Activated effector memory CD4-positive, alpha-beta T cell treated with anti-CD3 and anti-CD28 coated beads, Interleukin-2, amount 50 U/mL, for 16 hours (primary cell): ENCODE data around the gene MRTFA.

Source experiments
- DNase-seq: peaks from one replicate; pipeline ENCODE4 v3.0.0-alpha.2; 2020

Gene MRTFA

DNA sequence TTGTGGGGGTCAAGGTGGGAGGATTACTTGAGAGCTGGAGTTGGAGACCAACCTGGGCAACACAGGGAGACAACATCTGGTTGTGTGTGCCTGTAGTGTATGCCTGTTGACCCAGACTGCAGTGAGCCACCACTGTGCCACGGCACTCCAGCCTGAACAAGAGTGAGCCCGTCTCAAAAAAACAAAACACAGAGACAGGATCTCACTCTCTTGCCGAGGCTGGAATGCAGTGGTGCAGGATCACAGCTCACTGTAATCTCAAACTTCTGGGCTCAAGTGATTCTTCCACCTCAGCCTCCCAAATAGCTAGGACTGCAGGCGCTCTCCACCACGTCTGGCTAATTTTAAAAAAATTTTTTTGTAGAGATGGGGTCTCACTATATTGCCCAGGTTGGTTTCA lies 153.6 kb downstream of the MRTFA start:
- DNase-seq = no peak

DNA sequence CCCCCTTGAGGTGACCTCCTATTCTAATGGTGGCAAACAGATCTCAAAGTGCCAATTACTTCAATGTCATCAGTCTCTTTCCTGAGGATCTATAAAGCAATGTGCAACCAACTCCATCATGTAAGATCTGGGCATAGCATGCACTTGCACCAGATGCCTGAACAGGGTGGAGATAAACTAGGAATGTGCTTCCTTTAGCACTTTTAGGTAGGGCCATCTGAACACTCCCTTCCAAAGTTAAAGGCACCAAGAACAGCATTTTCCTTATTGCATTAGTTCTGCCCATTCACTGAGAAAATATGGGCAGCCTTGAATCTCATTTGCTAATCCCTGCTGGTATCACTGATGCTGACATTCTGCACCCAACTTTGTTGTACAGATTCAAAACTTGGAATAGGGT lies 154.1 kb downstream of the MRTFA start:
- DNase-seq = no peak

DNA sequence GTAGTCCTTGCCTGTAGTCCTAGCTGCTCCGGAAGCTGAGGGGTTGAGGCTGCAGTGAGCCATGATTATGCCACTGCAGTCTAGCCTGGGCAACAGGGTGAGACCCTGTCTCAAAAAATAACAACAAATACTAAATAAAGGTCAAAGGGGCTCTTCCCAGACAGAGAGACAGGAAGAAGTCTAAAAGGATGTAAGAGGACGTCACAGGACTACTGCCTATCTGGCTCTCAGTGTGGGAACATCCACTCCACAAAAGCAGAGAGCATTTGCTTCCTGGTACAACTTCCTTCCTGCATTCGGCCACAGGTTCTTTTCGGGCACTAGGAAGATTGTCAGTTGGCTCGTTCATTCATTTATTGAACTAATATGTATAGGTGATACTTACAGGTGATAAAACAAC lies 155.5 kb downstream of the MRTFA start:
- DNase-seq = no peak

DNA sequence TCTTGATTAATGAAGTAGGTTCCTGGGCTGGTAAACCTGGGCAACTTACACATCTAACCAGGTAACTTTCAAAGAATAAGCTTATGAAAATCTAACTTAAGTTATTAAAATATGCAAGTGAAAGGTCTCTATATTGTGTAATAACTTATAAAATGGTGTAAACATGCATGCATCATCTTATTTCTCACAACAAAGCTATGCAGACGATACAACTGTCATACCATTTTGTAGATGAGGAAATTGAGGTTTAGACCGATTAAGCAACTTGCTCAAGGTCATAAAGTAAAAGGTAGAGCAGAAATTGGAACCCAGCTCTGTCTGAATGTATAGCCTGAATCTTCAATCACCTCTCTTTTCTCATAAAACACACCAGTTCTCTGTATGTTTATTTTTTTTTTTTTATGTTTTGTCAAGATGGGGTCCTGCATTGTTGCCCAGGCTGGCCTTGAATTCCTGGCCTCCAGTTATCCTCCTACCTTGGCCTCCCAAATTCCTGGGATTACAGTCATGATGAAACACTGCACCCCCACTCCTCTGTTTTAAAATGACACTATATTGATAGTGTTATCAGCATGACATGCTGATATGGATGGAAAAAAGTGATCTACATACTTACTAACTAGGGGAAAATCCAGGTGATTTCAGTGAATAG lies 156.5 kb downstream of the MRTFA start:
- DNase-seq = no peak

DNA sequence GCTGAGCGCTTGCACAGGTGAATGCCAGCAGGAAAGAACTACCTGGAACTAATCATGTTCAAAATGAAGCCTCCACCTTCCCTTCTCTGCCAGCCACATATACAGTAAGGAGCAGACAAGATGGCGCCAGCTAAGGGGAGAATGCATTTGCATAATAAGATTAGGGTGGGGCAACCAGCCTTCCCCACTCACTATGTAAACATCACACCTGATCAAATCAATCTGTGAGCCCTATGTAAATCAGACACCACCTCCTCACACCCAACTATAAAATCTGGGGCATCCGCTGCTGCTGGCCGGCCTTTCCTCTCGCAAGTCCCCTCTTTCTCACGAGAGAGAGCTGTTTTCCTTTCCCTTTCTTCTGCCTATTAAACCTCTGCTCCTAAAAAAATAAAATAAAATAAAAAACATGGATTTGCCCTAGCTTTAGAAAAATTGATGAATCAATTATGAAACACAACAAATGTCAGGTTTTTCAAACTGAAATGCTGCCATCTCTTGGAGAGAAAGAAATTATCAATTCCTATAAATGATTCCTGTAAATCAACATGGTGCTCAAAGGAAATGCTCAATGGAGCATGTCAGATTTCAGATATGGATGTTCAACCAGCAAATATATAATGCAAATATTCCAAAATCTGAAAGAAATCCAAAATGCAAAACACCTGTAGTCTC lies 157.3 kb downstream of the MRTFA start:
- no peak for DNase-seq

DNA sequence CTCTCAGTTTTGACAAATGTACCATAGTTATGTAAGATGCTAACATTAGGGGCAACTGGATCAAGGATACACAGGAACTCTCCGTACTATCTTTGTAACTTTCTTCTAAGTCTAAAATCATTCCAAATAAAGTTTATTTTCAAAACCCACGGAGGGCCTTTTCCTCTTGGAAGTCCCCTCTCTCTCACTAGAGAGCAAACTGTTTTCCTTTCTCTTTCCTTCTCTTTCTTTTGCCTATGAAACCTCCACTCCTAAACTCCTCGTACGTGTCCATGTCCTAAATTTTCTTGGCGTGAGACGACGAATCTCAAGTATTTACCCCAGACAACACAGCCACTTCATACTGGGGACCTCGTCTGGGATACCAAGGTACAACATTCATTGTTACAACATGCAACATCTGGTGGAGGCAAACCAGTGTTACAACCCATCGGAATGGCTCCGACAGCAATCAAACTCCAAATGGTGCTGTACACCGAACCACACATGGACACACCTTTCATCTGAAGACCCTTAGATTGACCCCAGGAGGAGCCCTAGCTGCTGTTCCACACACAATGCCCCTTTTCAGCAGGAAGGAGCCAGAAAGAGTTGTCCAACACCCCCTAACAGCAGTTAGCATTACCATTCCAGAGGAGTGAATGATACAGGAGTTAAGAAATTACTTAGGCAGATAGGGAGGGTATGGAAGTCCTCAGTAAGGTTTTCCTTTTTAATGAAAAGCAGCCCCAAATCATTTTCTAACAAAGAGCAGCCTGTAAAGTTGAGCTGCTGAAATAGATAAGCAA lies 158.0 kb downstream of the MRTFA start:
- no peak for DNase-seq

DNA sequence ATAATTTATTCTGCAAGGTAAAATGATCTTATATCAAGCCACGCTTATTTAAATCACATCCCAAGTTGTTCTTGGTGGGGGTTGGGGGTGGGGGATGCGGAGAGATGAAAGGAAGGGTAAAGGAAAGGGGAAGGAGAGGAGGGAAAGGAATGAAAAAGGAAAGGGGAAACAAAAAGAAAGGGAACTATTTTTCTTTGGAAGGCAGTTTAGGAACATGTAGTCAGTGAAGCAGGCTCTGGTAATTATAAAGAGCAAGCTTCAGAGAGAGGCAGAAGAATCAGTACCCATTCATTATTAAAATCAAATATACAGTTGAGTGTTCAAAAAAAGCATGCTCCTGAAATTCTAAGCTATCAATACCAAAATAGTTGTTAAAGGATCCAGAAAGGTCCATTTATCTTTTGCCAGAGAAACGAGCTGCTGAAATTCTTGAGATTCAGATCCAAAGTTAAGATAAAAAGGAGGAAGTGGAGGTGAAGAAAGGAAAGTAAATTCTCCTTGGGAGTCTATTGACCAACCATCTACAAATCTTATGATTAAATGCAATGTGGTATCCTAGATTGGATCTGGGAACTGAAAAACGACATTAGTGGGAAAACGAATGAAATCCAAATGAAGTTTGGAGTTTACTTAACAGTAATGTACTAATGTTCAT lies 158.7 kb downstream of the MRTFA start:
- no peak for DNase-seq

DNA sequence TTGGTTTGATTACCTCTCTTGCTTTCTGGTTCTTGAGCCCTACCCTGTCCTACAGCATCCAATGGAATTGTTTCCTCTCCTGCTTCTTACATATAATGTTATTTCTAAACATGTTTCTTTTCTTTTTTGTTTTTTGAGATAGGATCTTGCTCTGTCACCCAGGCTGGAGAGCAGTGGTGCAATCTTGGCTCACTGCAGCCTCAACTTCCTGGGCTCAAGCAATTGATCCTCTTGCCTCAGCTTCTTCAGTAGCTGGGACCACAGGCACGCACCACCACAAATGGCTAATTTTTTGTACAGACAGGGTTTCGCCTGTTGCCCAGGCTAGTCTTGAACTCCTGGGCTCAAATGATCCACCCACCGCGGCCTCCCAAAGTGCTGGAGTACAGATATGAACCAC lies 160.2 kb downstream of the MRTFA start:
- no peak for DNase-seq

DNA sequence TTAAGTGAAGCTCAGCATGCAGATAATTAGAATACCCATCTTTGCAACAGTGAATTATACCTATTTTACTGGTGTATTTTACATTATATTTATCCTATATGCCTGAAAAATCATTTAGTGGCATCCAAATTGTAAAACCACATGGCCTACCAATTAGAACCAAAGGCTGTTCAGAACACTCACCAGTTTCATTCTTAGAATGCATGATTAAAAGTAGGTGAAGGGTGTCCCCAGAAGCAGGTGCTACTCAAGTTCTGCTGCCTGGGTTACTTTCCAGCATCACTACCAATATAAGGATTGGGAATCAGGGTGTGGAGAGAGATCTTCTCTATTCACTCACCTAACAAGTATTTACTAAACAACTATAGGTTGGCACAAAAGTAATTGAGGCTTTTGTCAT lies 162.8 kb downstream of the MRTFA start:
- DNase-seq = no peak

DNA sequence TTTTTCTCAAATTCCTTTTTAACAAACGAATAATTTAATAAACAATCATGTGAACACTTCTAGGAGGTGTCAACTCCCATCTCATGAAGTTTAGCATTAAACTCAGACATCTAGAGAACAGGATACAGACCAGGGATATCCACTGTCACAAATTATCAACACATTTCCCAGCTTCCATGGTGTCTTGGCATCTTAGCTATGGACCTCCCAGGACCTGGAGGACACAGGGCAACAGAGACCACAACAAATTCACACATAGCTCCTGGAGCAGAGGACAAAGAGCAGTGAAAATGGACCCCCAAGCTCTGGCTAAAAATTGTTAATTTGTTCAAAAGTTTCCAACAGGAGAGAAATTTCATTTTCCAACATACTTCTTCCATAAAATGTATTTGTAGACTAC lies 163.9 kb downstream of the MRTFA start:
- DNase-seq = no peak

DNA sequence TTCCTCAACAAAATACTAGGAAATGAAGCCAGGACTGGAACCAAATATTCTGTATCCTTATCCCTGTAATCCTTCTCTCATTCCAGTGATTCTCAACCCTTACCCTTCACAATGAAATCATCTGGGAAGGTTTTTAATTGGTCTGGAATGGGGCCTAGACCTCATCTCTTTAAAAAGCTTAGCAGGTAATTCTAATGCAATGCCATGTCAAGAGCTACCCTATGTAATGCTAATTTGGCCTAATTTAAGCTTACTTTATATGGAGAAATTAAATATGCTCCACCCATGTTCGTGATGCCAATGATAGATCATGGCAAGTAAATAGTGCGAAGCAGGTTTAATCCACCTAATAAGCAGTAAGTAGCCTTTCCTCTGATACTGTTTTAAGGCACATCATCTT lies 164.5 kb downstream of the MRTFA start:
- DNase-seq = no peak

DNA sequence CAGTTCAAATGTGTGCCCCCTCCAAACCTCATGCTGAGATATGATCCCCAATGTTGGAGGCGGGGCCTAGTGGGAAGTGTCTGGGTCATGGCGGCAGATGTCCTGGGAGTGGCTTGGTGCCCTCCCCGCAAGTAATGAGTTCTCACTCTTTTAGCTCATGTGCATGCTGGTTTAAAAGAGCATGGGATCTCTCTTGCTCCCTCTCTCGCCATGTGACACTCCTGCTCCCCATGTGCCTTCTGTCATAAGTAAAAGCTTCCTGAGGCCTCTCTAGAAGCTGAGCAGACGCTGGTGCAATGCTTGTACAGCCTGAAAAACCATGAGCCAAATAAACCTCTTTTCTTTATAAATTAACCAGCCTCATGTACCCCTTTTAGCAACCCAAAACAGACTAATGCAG lies 167.3 kb downstream of the MRTFA start:
- DNase-seq = no peak

DNA sequence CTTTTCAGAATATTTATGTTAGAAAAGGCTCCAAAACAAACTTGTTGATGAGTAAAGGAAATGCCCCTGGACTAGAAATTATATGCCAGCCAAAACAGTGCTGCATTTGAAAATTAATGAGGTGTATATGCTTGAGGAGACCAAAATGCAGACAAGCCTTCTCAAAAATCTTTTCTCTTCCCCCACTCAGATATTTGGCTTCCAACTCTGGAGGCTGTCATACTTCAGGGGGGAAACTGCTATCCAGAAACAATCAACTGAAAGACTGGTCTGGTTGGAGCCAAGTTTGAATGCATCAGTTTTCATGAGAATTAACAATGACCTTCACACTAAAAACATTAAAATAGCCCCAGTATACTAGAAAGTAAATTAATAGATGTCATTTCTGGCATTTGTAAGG lies 167.9 kb downstream of the MRTFA start:
- no peak for DNase-seq

DNA sequence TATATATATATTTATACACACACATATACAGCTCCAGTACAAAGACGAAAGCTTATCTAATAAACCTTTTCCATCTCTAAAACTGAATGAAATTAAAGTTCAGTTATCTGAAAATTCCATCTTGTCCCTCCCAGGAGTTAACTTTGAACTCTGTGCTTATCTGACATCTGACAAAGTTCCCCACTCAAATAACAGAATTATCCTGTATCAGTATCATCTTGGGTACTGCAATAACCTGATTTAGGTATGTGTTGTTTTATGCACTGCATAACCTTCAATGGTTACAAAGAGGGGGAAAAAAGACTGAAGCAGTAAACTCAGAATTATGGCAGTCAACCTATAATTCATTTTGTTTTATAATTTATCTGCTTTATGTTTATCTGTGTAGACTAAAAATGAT lies 169.5 kb downstream of the MRTFA start:
- DNase-seq = no peak

DNA sequence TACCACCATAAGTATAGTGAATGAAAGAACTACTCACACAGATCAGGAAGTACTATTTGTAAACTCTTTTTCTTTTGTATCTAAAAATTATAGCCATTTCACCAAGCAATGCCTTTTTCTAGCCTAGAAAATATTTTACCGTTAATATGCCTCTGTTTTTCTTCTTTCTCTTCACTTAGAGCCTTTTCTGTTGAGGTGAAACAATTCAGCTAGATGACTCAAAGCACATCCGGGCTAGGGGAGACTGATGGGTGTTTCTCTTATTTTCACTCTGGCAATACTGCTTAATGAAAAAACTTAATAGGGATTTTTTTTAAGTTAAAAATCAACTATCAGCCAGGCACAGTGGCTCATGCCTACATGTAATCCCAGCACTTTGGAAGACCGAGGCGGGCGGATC lies 172.8 kb downstream of the MRTFA start:
- DNase-seq = peak; percentile 66

DNA sequence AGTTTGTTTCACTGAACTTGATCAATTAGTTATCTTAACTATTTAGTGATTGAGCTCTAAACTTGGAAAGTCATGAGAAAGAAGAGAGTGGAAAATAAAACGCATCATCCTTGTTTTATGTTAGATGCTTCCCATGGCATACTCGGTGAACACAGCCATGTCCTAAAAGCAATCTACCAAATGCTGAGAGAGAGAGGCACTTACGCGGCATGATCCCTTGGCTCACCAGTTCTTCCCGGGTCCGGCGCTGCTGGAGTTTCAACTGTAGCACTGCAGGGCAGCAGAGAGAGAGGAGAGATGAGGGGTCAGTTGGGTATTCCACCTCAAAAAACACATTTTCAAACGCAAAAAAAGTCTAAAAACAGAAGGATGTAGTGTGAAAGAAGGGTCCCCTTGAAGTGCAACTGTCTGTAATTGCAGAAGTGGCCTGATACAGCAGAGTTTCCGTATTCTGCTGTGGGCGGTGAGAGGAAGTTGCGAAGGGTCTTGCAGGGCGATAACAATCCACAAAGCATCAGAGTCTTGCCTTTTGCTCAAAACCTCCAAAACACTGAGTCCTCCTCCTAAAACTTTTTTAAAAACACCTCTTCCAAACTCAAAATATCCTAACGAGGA lies 173.4 kb downstream of the MRTFA start:
- peak; percentile 79 for DNase-seq

DNA sequence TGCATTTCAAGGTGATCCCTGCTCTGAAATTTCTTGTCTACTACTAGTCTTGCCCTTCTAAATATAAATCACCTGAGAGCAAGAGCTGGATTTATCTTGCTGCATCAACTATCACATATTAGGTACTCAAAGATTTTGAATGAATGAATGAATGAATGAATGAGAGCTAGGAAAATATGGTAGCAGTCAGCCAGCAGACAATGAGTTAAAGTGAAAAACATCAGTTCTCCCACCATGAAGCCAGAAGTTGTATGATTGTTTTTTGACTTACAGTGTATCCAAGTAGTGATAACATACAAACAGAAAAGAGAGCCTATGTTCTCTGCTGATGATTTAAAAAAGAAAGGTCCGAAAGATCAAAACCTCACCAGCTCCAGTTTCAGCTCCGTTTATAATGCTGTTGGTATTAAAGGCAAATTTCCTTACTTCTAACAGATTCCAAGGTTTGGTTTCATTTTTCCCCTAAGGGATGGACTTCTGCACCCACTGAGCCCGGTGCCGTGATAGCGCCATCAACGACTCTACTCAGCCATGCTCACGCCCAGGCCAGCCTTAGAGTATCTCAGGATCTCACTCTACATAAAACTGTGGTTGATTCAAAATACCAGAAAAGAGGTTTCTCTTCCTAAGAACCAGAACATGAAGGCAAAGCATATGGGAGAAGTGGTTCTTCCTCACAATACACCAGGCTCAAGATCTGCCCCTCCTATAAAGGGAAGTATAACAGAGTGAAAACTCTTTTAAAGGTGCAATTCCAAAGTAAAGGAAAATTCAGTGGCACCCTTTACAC lies 174.1 kb downstream of the MRTFA start:
- DNase-seq = peak; percentile 76

DNA sequence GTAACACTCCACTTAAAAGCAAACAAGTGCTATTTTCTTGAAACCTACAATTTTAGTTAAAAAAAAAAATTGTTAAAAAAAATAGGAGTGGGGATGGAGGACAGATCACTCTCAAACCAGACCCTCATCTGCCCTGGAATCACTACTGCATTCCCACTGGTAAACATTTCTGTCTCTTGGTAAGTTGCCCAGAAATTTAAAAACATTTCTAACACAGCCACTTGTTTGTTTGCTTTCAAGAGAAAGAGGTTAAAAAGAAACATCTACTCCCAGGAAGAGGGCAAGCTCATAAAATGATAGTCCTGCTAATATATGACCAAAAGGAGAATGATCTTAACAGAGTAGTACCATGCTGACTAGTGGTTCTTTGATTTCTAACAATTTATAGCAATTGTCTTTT lies 182.8 kb downstream of the MRTFA start:
- no peak for DNase-seq

DNA sequence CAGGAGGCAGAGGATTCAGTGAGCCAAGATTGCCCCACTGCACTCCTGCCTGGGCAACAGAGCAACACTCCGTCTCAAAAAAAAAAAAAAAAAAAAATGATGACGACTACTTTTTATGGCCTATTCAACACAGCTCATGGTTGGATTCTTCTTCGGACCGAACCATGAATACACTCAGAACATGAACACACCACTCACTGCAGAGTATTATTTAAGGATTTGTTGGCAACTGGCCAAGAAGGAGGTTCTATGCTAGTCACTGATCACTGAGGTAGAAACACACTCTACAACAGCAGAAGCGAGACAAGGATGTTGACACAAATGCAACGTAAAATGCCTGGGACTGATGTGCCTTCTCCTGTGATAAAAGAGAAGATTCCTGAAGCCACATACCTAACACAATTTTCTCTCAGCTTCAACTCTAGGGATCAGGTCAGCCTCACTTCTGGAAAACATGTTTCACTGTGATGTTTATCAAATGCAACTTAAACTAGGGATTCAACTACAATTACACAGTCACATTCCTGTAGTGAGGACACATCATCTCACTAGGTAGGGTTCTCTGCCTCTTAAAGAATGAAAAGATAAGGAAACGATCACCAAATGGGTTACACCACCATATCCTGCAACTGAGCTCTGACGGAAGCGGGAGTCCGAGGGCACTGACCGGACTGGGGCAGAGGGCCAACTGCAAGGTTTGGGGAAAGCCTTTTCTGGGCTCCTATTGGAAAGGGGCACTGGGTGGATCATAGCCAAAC lies 183.6 kb downstream of the MRTFA start:
- DNase-seq = no peak

DNA sequence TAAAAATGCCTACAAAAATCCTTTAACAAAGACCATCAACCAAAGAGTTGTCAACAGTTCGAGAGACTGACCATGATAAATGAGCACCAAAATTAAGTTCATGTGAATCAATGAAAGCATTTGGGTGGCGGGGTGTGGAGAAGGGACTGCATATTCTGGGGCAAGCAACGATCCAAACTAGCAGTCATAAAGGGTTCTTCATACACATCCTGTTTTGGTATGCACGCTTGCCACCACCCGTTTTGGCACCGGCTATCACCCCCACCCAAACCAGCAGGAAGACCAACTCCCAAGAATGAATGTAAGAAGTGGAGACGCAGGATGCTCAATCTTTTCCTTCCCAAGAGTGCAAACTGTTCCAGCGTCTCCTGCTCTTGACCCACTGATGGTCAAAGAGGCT lies 185.3 kb downstream of the MRTFA start:
- peak; percentile 66 for DNase-seq

DNA sequence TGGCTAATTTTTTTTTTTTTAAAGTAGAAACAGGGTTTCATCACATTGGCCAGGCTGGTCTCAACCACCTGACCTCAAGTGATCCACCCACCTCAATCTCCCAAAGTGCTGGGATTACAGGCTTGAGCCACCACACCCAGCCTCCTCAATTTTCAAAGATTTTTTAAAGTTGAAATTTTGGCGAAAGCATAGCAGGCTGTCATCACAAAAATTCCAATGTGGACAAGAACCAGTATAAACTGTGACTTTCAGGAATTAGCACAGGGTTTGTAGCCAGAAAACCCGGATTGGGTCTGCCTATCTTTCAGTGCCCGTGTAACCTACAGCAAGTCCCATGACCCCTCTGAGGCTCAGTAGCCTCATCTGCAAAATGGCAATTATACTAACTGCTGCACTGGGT lies 185.9 kb downstream of the MRTFA start:
- DNase-seq = no peak

DNA sequence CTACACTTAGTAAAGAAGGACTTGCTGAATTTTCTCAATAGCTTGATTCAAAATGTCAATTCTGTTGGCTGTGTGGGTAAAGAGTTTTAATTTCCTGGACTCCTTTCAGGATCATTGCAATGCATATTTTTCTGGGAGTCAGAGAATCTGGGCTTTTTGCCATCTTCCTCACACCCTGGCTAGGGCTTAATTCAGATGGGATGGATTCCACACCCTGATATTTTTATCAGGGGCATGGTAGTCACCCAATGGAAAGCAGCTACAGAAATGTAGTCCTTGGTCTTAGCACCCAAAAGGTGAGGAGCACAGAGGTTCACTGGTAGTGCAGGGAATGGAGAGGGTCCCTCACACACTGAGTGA lies 186.9 kb downstream of the MRTFA start:
- DNase-seq = no peak
